GM18907 (cell line): ENCODE data around the gene TMEM132C.

Experiments used
- ATAC-seq: cut with Tn5 transposase; IDR thresholded peaks from one replicate; pipeline ENCODE4 v1.9.1; 2021; ENCODE audit warnings: mild to moderate bottlenecking, moderate library complexity; ENCODE audit not compliant: unreplicated experiment

TMEM132C gene

GRCh38 chr12:128644664-128645296, 377.8 kb downstream of the TMEM132C start:
- peak; percentile 68 for ATAC-seq

GRCh38 chr12:128649902-128650301, 382.9 kb downstream of the TMEM132C start:
- no peak for ATAC-seq

- no peak for ATAC-seq
Observed at GRCh38 chr12:128652136-128652751, 385.3 kb downstream of the TMEM132C start.

- no peak for ATAC-seq
Observed at GRCh38 chr12:128654468-128654867, 387.5 kb downstream of the TMEM132C start.

- ATAC-seq = no peak
Observed at GRCh38 chr12:128657378-128657777, 390.4 kb downstream of the TMEM132C start.

GRCh38 chr12:128660532-128661225, 393.7 kb downstream of the TMEM132C start:
- no peak for ATAC-seq

- no peak for ATAC-seq
Observed at GRCh38 chr12:128661226-128661569, 394.2 kb downstream of the TMEM132C start.

- no peak for ATAC-seq
Observed at GRCh38 chr12:128662101-128662500, 395.1 kb downstream of the TMEM132C start.

GRCh38 chr12:128664501-128664900, 397.5 kb downstream of the TMEM132C start:
- ATAC-seq = no peak

GRCh38 chr12:128667193-128667592, 400.2 kb downstream of the TMEM132C start:
- no peak for ATAC-seq

- ATAC-seq = no peak
Observed at GRCh38 chr12:128671528-128672042, 404.6 kb downstream of the TMEM132C start.

GRCh38 chr12:128672428-128672827, 405.5 kb downstream of the TMEM132C start:
- no peak for ATAC-seq

- no peak for ATAC-seq
Observed at GRCh38 chr12:128672893-128673292, 405.9 kb downstream of the TMEM132C start.

- ATAC-seq = no peak
Observed at GRCh38 chr12:128675576-128675975, 408.6 kb downstream of the TMEM132C start.

- ATAC-seq = no peak
Observed at GRCh38 chr12:128680555-128680954, 413.6 kb downstream of the TMEM132C start.

- ATAC-seq = no peak
Observed at GRCh38 chr12:128682548-128683275, 415.7 kb downstream of the TMEM132C start.

GRCh38 chr12:128684352-128684751, 417.4 kb downstream of the TMEM132C start:
- ATAC-seq = no peak

- no peak for ATAC-seq
Observed at GRCh38 chr12:128685903-128686475, 419.0 kb downstream of the TMEM132C start.

- ATAC-seq = no peak
Observed at GRCh38 chr12:128687851-128688250, 420.9 kb downstream of the TMEM132C start.

GRCh38 chr12:128690641-128691040, 423.7 kb downstream of the TMEM132C start:
- no peak for ATAC-seq

- ATAC-seq = no peak
Observed at GRCh38 chr12:128693115-128693514, 426.1 kb downstream of the TMEM132C start.
